GM18520 (cell line): ENCODE measurements around the gene RTF2.
"Not testable (repeated sequence)": the region's sequence is repeated elsewhere in the genome, so short reads cannot be mapped to it uniquely, and the experiment has no call there.

Experiments used
- ATAC-seq: cut with Tn5 transposase; IDR thresholded peaks from one replicate; pipeline ENCODE4 v1.9.1; 2021; ENCODE audit not compliant: unreplicated experiment

RTF2 gene

DNA sequence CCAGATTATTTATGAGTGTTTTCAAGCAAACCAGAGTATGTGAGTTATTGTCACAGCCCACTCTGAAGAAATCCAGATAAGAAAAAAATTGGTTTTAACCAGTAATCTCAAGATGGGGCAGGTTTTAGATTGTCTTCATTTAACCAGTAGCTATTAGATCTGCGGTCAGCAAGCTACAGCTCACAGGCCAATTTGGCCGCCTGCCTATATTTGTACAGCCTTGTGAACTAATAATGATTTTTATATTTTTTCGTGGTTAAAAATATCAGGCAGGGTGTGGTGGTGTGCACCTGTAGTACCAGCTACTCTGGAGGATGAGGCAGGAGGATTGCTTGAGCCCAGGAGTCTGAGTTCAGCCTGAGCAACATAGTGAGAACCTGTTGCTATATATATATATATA lies 69.6 kb downstream of the RTF2 start:
- ATAC-seq, result no peak

DNA sequence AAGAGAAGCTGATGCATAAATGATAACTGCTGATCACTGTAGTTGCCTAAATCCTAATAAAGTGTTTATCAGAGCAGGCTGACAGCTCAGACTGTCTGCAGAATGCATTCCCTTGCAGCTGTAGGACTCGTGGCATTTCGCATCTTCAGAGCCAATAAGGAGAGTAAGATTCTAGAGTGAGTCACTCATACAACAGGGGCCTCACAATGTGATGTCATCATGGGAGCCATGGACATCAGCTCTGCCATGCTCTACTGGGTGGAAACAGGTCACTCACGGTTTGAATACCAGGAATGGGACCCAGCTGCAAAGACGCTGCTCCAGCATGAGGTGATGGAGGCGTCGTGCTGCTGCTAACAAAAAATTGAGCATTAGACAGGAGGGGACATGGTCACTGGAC lies 72.0 kb downstream of the RTF2 start:
- ATAC-seq, result no peak

DNA sequence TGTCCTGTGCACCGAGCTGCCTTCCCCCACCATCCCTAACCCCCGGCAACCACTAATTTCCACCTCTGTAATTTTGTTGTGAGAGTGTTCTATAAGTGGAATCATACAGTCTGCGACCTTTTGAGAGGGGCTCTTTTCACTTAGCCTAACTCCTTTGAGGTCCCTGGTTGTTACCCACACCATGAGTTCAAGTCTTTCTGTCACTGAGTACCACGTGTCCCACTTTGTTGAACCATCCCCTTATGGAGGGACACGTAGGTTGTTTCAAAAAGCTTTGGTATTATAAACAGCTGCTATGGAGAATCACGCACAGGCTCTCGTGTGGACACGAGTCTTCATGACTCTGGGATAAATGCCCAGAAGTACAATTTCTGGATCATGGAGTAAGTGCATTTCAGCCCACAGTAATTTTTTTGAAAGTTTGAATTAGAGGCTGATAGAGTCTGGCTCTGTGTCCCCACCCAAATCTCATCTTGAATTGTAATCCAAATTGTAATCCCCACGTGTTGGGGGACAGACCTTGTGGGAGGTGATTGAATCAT lies 74.1 kb downstream of the RTF2 start:
- ATAC-seq, result no peak

DNA sequence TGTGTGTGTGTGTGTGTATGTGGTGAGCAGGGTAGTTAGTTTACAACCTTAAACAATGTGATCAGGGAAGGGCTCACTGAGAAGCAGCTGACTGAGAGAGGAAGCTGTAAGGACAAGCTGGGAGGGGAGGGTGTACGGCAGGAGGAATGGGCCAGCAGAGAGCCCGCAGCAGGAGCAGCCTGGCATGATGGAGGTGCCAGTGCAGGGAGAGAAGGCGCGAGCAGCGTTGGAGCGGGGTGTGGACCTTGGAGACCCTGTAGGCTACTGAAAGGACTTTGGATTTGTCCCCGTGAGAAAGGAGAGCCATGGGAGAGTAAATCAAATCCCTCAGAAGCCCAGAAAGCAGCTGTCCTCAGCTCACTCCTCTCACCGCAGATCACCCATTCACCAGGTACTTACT lies 83.1 kb downstream of the RTF2 start:
- ATAC-seq, result no peak

DNA sequence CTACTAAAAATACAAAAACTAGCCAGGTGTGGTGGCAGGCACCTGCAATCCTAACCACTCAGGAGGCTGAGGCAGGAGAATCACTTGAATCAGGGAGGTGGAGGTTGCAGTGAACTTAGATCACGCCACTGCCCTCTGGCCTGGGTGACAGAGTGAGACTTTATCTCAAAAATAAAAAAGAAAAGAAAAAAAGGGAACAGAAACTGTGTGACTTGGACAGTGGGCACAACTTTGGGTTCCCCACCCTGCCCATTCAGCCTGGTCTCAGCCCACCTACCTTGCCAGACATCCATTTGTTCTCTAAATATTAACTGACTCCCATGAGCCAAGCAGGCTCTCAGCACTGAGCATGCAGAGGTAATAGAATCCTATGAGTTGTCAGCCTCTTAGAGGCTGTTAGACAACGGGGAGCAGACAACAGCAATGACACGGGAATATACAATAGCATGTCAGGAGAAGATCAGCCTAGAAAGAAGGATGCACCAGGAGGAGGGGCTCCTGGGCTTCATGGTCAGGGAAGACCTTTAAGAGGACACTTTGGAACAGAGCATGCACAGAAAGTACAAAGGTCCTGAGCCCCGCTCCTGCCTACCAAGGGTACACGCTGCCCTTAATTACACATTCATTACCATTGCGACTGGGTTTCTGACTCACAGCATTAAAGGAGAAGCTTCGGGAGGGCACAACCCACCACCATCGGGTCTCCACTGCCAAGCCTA lies 84.6 kb downstream of the RTF2 start:
- ATAC-seq, result no peak

DNA sequence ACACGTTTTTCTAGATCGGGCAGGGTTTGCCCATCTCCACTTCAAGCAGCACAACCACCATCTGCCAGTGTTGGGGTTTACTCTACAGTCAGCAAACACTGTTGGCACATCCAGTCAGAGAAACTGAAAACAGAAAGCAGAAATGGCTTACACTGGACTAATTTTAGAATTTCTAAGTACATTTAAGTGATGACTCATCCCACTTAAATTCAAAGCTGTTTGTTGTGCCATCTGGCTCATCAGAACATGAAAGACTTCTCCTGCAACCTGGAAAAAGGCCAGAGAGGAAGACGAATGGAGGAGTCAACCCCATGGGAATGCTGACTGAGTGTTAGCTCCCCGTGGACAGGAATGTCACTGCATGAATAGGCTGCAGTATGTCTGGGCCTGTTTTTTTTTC lies 86.4 kb downstream of the RTF2 start:
- ATAC-seq, result peak; percentile 94

DNA sequence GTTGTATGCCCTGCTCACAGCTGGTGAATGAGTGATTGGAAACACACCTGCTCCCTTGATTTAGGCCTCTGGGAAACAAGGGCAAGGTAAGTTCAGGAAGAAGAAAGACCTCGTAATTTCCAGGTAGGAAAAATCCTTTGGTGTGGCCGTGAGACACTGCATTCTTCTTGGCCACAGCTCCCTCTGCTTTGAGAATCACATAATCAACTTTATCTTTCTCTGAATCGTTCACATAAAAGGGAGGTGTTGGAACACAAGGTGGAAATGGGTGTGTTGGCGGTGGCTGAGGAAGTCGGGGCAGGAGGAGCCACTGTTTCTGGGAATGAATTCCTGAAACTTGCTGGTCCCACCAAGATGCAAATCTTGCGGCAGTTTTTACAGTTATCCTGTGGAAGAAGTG lies 90.5 kb downstream of the RTF2 start:
- ATAC-seq, result no peak

DNA sequence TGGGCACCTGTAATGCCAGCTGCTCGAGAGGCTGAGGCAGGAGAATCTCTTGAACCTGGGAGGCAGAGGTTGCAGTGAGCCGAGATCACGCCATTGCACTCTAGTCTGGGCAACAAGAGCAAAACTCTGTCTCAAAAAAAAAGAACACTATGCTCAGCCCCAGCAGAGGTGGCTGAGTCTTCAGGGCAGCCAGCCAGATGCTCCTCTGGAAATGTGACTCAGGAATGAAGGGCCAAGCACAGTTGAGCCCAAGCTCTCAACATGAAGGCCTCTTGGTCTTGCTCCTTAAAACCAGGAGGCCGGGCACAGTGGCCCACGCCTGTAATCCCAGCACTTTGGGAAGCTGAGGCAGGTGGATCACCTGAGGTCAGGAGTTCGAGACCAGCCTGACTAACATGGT lies 96.1 kb downstream of the RTF2 start:
- ATAC-seq, result not testable (repeated sequence)

DNA sequence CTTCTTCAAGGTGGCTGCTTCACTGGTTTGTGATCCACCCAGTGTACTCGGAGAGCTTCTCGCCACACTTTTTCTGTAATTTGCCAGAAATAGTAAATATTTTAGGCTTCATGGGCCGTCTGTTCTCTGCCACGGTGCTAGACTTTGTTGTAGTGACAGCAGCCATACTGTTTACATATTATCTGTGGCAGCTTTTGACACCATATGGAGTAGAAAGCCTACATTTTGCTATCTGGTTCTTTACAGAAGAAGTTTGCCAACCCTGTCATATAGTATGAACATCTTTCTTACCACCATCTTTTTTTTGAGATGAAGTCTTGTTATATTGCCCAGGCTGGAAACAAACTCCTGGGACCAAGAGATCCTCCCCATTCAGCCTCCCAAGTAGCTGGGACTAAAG lies 97.1 kb downstream of the RTF2 start:
- ATAC-seq, result no peak

DNA sequence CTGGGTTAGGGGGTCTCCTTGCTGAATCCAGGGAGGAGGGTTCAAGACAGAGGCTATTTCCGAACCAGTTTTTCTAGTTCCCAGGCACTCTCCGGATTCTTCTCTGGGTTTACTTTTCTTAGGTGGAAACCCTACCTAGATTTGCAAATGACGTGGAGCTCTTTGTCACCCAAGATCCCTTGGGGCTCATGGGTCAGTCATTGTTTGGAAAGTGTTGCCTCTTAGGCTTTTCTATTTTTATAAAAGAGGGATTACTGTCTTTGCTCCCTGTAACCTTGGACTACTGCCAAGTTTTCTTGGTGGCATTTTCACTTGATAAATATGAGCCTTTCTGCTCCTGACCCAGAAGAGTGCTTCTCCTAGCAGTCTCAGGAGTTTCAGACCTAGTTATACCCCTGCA lies 98.2 kb downstream of the RTF2 start:
- ATAC-seq, result no peak
